ENCODE measurements around the gene NIBAN1. TPM values are rescaled to one million over a fixed set of nuclear protein-coding genes. Genes with fewer than 3 reads are reported as not detected.

NIBAN1 gene
- polyA plus RNA-seq, 3 donors: 5.9 to 18.1 (median 13.3) TPM

- 59 to 64% (median 62%) methylated on average over 6 of the region's 6 CpGs for WGBS, 3 donors
- H3K27ac ChIP-seq (ENCODE audit: low read depth, low read length): no peak overlapping the region
Observed at GRCh38 chr1:184953600-184954219, 20.6 kb downstream of the NIBAN1 start.

- WGBS, 3 donors: 71 to 80% (median 78%) methylated on average over 4 of the region's 4 CpGs
- H3K27ac ChIP-seq (ENCODE audit: low read depth, low read length): no peak overlapping the region
Observed at GRCh38 chr1:184952428-184952827, 21.9 kb downstream of the NIBAN1 start.

- 94 to 96% (median 94%) methylated on average over 3 of the region's 3 CpGs for WGBS, 3 donors
- no peak overlapping the region for H3K27ac ChIP-seq (ENCODE audit: low read depth, low read length)
Observed at GRCh38 chr1:184951788-184952187, 22.5 kb downstream of the NIBAN1 start.

GRCh38 chr1:184950906-184951305, 23.4 kb downstream of the NIBAN1 start:
- WGBS, 3 donors: 72 to 92% (median 87%) methylated on average over 2 of the region's 2 CpGs
- no peak overlapping the region for H3K27ac ChIP-seq (ENCODE audit: low read depth, low read length)

GRCh38 chr1:184950227-184950626, 24.1 kb downstream of the NIBAN1 start:
- 60 to 92% (median 87%) methylated on average over 3 of the region's 3 CpGs for WGBS, 3 donors
- H3K27ac ChIP-seq (ENCODE audit: low read depth, low read length): no peak overlapping the region

- WGBS, 3 donors: 28 to 67% (median 53%) methylated on average over 1 of the region's 1 CpG
- no peak overlapping the region for H3K27ac ChIP-seq (ENCODE audit: low read depth, low read length)
Observed at GRCh38 chr1:184947497-184948256, 26.6 kb downstream of the NIBAN1 start.

GRCh38 chr1:184945678-184946412, 28.5 kb downstream of the NIBAN1 start:
- WGBS, 3 donors: 78 to 89% (median 82%) methylated on average over 5 of the region's 5 CpGs
- no peak overlapping the region for H3K27ac ChIP-seq (ENCODE audit: low read depth, low read length)

- 23 to 47% (median 36%) methylated on average over 2 of the region's 2 CpGs for WGBS, 3 donors
- H3K27ac ChIP-seq (ENCODE audit: low read depth, low read length): no peak overlapping the region
Observed at GRCh38 chr1:184945029-184945428, 29.3 kb downstream of the NIBAN1 start.

GRCh38 chr1:184943998-184944397, 30.3 kb downstream of the NIBAN1 start:
- H3K27ac ChIP-seq (ENCODE audit: low read depth, low read length): no peak overlapping the region
- WGBS, 3 donors: 88 to 96% (median 91%) methylated on average over 2 of the region's 2 CpGs

- no peak overlapping the region for H3K27ac ChIP-seq (ENCODE audit: low read depth, low read length)
- whole genome bisulfite sequencing, 3 donors: 90 to 93% (median 93%) methylated on average over 3 of the region's 3 CpGs
Observed at GRCh38 chr1:184941735-184942134, 32.6 kb downstream of the NIBAN1 start.

GRCh38 chr1:184941410-184941733, 32.9 kb downstream of the NIBAN1 start:
- 95 to 98% (median 97%) methylated on average over 2 of the region's 2 CpGs for WGBS, 3 donors

GRCh38 chr1:184940694-184941409, 33.5 kb downstream of the NIBAN1 start:
- H3K27ac ChIP-seq (ENCODE audit: low read depth, low read length): no peak overlapping the region
- 90 to 95% (median 92%) methylated on average over 8 of the region's 8 CpGs for WGBS, 3 donors

More at GRCh38 chr1:184941410-184941733, 32.9 kb downstream of the NIBAN1 start:
- H3K27ac ChIP-seq (ENCODE audit: low read depth, low read length): no peak overlapping the region

GRCh38 chr1:184940226-184940625, 34.1 kb downstream of the NIBAN1 start:
- 94 to 100% (median 96%) methylated on average over 2 of the region's 2 CpGs for WGBS, 3 donors
- H3K27ac ChIP-seq (ENCODE audit: low read depth, low read length): no peak overlapping the region

- 37 to 87% (median 82%) methylated on average over 4 of the region's 4 CpGs for WGBS, 3 donors
Observed at GRCh38 chr1:184937729-184938128, 36.6 kb downstream of the NIBAN1 start.

GRCh38 chr1:184935920-184936798, 38.1 kb downstream of the NIBAN1 start:
- no peak overlapping the region for H3K27ac ChIP-seq (ENCODE audit: low read depth, low read length)
- 85 to 89% (median 88%) methylated on average over 8 of the region's 8 CpGs for WGBS, 3 donors

More at GRCh38 chr1:184937729-184938128, 36.6 kb downstream of the NIBAN1 start:
- no peak overlapping the region for H3K27ac ChIP-seq (ENCODE audit: low read depth, low read length)

- no peak overlapping the region for H3K27ac ChIP-seq (ENCODE audit: low read depth, low read length)
- WGBS, 3 donors: 95 to 98% (median 95%) methylated on average over 2 of the region's 2 CpGs
Observed at GRCh38 chr1:184933944-184934343, 40.4 kb downstream of the NIBAN1 start.

GRCh38 chr1:184932319-184932718, 42.0 kb downstream of the NIBAN1 start:
- no peak overlapping the region for H3K27ac ChIP-seq (ENCODE audit: low read depth, low read length)
- WGBS, 3 donors: 95 to 97% (median 96%) methylated on average over 7 of the region's 7 CpGs

GRCh38 chr1:184931566-184931965, 42.7 kb downstream of the NIBAN1 start:
- WGBS, 3 donors: 30 to 85% (median 81%) methylated on average over 1 of the region's 1 CpG
- H3K27ac ChIP-seq (ENCODE audit: low read depth, low read length): no peak overlapping the region
